Measurements from ENCODE around the gene SURF6.
"Not testable (repeated sequence)": the region's sequence is repeated elsewhere in the genome, so short reads cannot be mapped to it uniquely, and the experiment has no call there.

Gene SURF6

GRCh38 chr9:133340916-133341315, 4.9 kb upstream of the SURF6 start:
- H3K4me1 ChIP-seq (ENCODE audit: control insufficient read depth in 2 of 2, insufficient read depth in 1 of 2, low read depth in 1 of 2, low read length in 2 of 2) = peaks cover 3 to 4% of the 10 kb centered on the region in 2 donors
- no peak overlapping the region for H3K14ac ChIP-seq (ENCODE audit: low read length)
- no peak overlapping the region for H3K9ac ChIP-seq (ENCODE audit: low read depth, low read length, poor library complexity)
- H3K23ac ChIP-seq (ENCODE audit: low read depth, low read length, poor library complexity) = no peak overlapping the region
- H3K9me3 ChIP-seq (replicated peaks in 1 of 2; ENCODE audit: control insufficient read depth in 2 of 2, insufficient read depth in 1 of 2, low read depth in 1 of 2, low read length in 2 of 2) = no peaks in the 10 kb centered on the region
- no peaks in the 10 kb centered on the region for H3K27me3 ChIP-seq (ENCODE audit: control insufficient read depth in 3 of 3, insufficient read depth in 3 of 3, low read depth in 1 of 3, low read length in 3 of 3)
- H3K18ac ChIP-seq (ENCODE audit: low read length) = no peak overlapping the region
- H3K4me2 ChIP-seq (ENCODE audit: insufficient read depth, low read length, poor library complexity, severe bottlenecking) = no peak overlapping the region
- no peak overlapping the region for H2BK15ac ChIP-seq (ENCODE audit: low read length)
- no peak overlapping the region for H4K91ac ChIP-seq (ENCODE audit: low read depth, low read length, poor library complexity)
- no peak overlapping the region for H3K4me3 ChIP-seq (ENCODE audit: low read length in 2 of 2)
- H3K79me1 ChIP-seq (ENCODE audit: low read depth, low read length) = peaks cover 11% of the 10 kb centered on the region
- no peak overlapping the region for H2AK5ac ChIP-seq (ENCODE audit: low read depth, low read length)
- H2BK12ac ChIP-seq (ENCODE audit: low read length) = no peak overlapping the region
- no CpG with 5 or more reads among the region's 13 CpGs for WGBS, 2 donors (ENCODE audit: extremely low coverage in 2 of 2, insufficient read length in 2 of 2, insufficient replicate concordance in 1 of 2)
- no peak for DNase-seq (ENCODE audit: low spot score)
- H4K8ac ChIP-seq (ENCODE audit: low read depth, low read length) = no peak overlapping the region
- H2BK5ac ChIP-seq (ENCODE audit: low read length) = no peak overlapping the region
- no peak overlapping the region for H3K4ac ChIP-seq (ENCODE audit: low read length)
- H2BK120ac ChIP-seq (ENCODE audit: low read depth, low read length) = no peak overlapping the region
- no peak overlapping the region for H3K27ac ChIP-seq (replicated peaks; ENCODE audit: low read length)
- no peak overlapping the region for H2AFZ ChIP-seq (ENCODE audit: low read length)
- H3K36me3 ChIP-seq (replicated peaks in 1 of 2; ENCODE audit: control insufficient read depth in 2 of 2, insufficient read depth in 2 of 2, low read length in 2 of 2) = peaks cover 69 to 80% of the 10 kb centered on the region in 2 donors

DNA sequence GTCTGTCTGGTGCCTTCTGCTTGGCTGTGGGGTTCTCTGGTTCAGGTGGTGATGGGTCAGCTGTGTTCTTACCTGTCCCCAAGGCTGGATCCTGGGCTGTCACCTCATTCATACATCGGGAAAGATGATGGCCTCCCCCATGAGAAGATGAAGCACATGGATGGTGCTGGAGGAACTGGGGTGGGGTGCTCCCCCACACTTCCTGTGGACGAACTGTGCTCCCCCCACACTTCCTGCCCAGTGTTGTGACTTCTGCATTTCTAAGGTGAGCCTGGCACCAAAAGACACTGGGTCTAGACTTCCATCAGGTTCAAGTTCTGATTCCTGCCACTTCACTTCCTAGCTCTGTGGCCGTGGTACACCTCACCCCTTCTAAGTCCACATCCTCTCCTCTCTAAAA, 4.3 kb upstream of the SURF6 start:
- Histone ChIP-seq H4K91ac (ENCODE audit: low read depth, low read length, poor library complexity) (no peak overlapping the region), H3K79me1 (ENCODE audit: low read depth, low read length) (peaks cover 8% of the 10 kb centered on the region), H3K27me3 (ENCODE audit: control insufficient read depth in 3 of 3, insufficient read depth in 3 of 3, low read depth in 1 of 3, low read length in 3 of 3) (no peaks in the 10 kb centered on the region), H3K27ac (replicated peaks; ENCODE audit: low read length) (no peak overlapping the region), H3K4me2 (ENCODE audit: insufficient read depth, low read length, poor library complexity, severe bottlenecking) (no peak overlapping the region), H3K23ac (ENCODE audit: low read depth, low read length, poor library complexity) (no peak overlapping the region), H3K36me3 (replicated peaks in 1 of 2; ENCODE audit: control insufficient read depth in 2 of 2, insufficient read depth in 2 of 2, low read length in 2 of 2) (peaks cover 62 to 73% of the 10 kb centered on the region in 2 donors), H2BK15ac (ENCODE audit: low read length) (no peak overlapping the region), H3K4ac (ENCODE audit: low read length) (no peak overlapping the region), H2BK12ac (ENCODE audit: low read length) (no peak overlapping the region), H3K14ac (ENCODE audit: low read length) (no peak overlapping the region), H2AK5ac (ENCODE audit: low read depth, low read length) (no peak overlapping the region), H3K9me3 (replicated peaks in 1 of 2; ENCODE audit: control insufficient read depth in 2 of 2, insufficient read depth in 1 of 2, low read depth in 1 of 2, low read length in 2 of 2) (no peaks in the 10 kb centered on the region), H4K8ac (ENCODE audit: low read depth, low read length) (no peak overlapping the region), H3K9ac (ENCODE audit: low read depth, low read length, poor library complexity) (no peak overlapping the region), H2BK5ac (ENCODE audit: low read length) (no peak overlapping the region), H2AFZ (ENCODE audit: low read length) (no peak overlapping the region), H3K18ac (ENCODE audit: low read length) (no peak overlapping the region), H2BK120ac (ENCODE audit: low read depth, low read length) (no peak overlapping the region), H3K4me3 (ENCODE audit: low read length in 2 of 2) (no peak overlapping the region), H3K4me1 (ENCODE audit: control insufficient read depth in 2 of 2, insufficient read depth in 1 of 2, low read depth in 1 of 2, low read length in 2 of 2) (peaks cover 5 to 6% of the 10 kb centered on the region in 2 donors)
- no peak for DNase-seq (ENCODE audit: low spot score)
- no CpG with 5 or more reads among the region's 3 CpGs for WGBS, 2 donors (ENCODE audit: extremely low coverage in 2 of 2, insufficient read length in 2 of 2, insufficient replicate concordance in 1 of 2)

DNA sequence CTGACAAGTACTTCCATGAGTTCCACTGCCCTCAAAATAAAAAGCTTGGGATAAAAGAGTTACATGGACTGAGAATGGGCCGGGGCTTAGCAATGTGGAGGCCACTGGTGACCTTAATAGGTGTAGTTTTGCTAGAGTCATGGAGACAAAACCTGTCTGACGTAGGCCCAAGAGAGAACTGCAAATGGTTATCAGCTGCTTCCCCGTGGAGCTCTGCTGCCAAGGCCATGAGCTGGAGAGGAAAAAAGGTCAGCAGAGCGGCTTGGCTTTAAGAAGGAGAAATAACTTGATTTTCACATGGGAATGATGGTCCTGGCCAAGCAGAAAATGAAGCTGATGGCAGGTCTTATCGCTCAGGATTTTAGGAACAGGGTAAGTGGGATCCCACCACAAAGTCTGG, 3.7 kb upstream of the SURF6 start:
- no peak overlapping the region for H2BK15ac ChIP-seq (ENCODE audit: low read length)
- H3K4ac ChIP-seq (ENCODE audit: low read length) = no peak overlapping the region
- H3K9ac ChIP-seq (ENCODE audit: low read depth, low read length, poor library complexity) = no peak overlapping the region
- DNase-seq (ENCODE audit: low spot score) = no peak
- H3K4me3 ChIP-seq (ENCODE audit: low read length in 2 of 2) = no peak overlapping the region
- H2BK120ac ChIP-seq (ENCODE audit: low read depth, low read length) = no peak overlapping the region
- WGBS, 2 donors (ENCODE audit: extremely low coverage in 2 of 2, insufficient read length in 2 of 2, insufficient replicate concordance in 1 of 2) = no CpG with 5 or more reads among the region's 5 CpGs
- no peak overlapping the region for H4K91ac ChIP-seq (ENCODE audit: low read depth, low read length, poor library complexity)
- no peaks in the 10 kb centered on the region for H3K9me3 ChIP-seq (replicated peaks in 1 of 2; ENCODE audit: control insufficient read depth in 2 of 2, insufficient read depth in 1 of 2, low read depth in 1 of 2, low read length in 2 of 2)
- H2AFZ ChIP-seq (ENCODE audit: low read length) = no peak overlapping the region
- no peak overlapping the region for H3K4me2 ChIP-seq (ENCODE audit: insufficient read depth, low read length, poor library complexity, severe bottlenecking)
- no peak overlapping the region for H2BK5ac ChIP-seq (ENCODE audit: low read length)
- H4K8ac ChIP-seq (ENCODE audit: low read depth, low read length) = no peak overlapping the region
- no peaks in the 10 kb centered on the region for H3K27me3 ChIP-seq (ENCODE audit: control insufficient read depth in 3 of 3, insufficient read depth in 3 of 3, low read depth in 1 of 3, low read length in 3 of 3)
- H3K18ac ChIP-seq (ENCODE audit: low read length) = no peak overlapping the region
- no peak overlapping the region for H3K14ac ChIP-seq (ENCODE audit: low read length)
- H3K79me1 ChIP-seq (ENCODE audit: low read depth, low read length) = peaks cover 5% of the 10 kb centered on the region
- no peak overlapping the region for H3K27ac ChIP-seq (replicated peaks; ENCODE audit: low read length)
- peaks cover 5 to 6% of the 10 kb centered on the region in 2 donors for H3K4me1 ChIP-seq (ENCODE audit: control insufficient read depth in 2 of 2, insufficient read depth in 1 of 2, low read depth in 1 of 2, low read length in 2 of 2)
- H2AK5ac ChIP-seq (ENCODE audit: low read depth, low read length) = no peak overlapping the region
- no peak overlapping the region for H3K23ac ChIP-seq (ENCODE audit: low read depth, low read length, poor library complexity)
- peaks cover 57 to 71% of the 10 kb centered on the region in 2 donors for H3K36me3 ChIP-seq (replicated peaks in 1 of 2; ENCODE audit: control insufficient read depth in 2 of 2, insufficient read depth in 2 of 2, low read length in 2 of 2)
- H2BK12ac ChIP-seq (ENCODE audit: low read length) = no peak overlapping the region

DNA sequence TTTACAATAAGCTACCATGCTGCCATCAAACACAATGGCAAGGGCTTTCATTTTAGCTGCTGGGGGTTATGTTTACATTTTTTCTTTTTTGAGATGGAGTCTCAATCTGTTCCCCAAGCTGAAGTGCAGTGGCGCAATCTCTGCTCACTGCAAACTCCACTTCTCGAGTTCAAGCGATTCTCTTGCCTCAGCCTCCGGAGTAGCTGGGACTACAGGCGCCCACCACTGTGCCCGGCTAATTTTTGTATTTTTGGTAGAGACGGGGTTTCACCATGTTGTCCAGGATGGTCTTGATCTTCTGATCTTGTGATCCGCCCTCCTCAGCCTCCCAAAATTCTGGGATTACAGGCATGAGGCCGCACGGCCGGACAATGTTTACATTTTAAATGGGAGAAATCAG, 1.1 kb downstream of the SURF6 start:
- not testable (repeated sequence) for H4K8ac ChIP-seq (ENCODE audit: low read depth, low read length); H2BK12ac ChIP-seq (ENCODE audit: low read length); H3K4me1 ChIP-seq (ENCODE audit: control insufficient read depth in 2 of 2, insufficient read depth in 1 of 2, low read depth in 1 of 2, low read length in 2 of 2); H2BK15ac ChIP-seq (ENCODE audit: low read length); H3K23ac ChIP-seq (ENCODE audit: low read depth, low read length, poor library complexity); H3K4ac ChIP-seq (ENCODE audit: low read length); H3K18ac ChIP-seq (ENCODE audit: low read length); H3K4me2 ChIP-seq (ENCODE audit: insufficient read depth, low read length, poor library complexity, severe bottlenecking); DNase-seq (ENCODE audit: low spot score); H2BK5ac ChIP-seq (ENCODE audit: low read length); H2AFZ ChIP-seq (ENCODE audit: low read length); H3K14ac ChIP-seq (ENCODE audit: low read length); H3K27ac ChIP-seq (replicated peaks; ENCODE audit: low read length); H4K91ac ChIP-seq (ENCODE audit: low read depth, low read length, poor library complexity); H3K27me3 ChIP-seq (ENCODE audit: control insufficient read depth in 3 of 3, insufficient read depth in 3 of 3, low read depth in 1 of 3, low read length in 3 of 3); H3K9me3 ChIP-seq (replicated peaks in 1 of 2; ENCODE audit: control insufficient read depth in 2 of 2, insufficient read depth in 1 of 2, low read depth in 1 of 2, low read length in 2 of 2); H3K9ac ChIP-seq (ENCODE audit: low read depth, low read length, poor library complexity); H2AK5ac ChIP-seq (ENCODE audit: low read depth, low read length); H2BK120ac ChIP-seq (ENCODE audit: low read depth, low read length)
- Histone ChIP-seq H3K36me3 (replicated peaks in 1 of 2; ENCODE audit: control insufficient read depth in 2 of 2, insufficient read depth in 2 of 2, low read length in 2 of 2) (peaks cover 46 to 71% of the 10 kb centered on the region in 2 donors), H3K4me3 (ENCODE audit: low read length in 2 of 2) (peak overlapping the region in 1 of 2 donors; percentile 82), H3K79me1 (ENCODE audit: low read depth, low read length) (peaks cover 12% of the 10 kb centered on the region)
- no CpG with 5 or more reads among the region's 11 CpGs for WGBS, 2 donors (ENCODE audit: extremely low coverage in 2 of 2, insufficient read length in 2 of 2, insufficient replicate concordance in 1 of 2)

Measured in neuronal stem cell (in vitro differentiated cells).